ENCODE data around the gene C20orf173. TPM values are rescaled to one million over a fixed set of nuclear protein-coding genes. Genes with fewer than 3 reads are reported as not detected.

C20orf173 gene
- total RNA-seq, 1 donor from 2014 or later, result not detected

GRCh38 chr20:35508493-35509218 is 20.8 kb downstream of the C20orf173 start:
- no peak for ATAC-seq

GRCh38 chr20:35506872-35507638 is 22.4 kb downstream of the C20orf173 start:
- intact Hi-C loops (cut with DNase I), result no loop called here
- ATAC-seq, result no peak
- TF ChIP-seq, protein P1, sequence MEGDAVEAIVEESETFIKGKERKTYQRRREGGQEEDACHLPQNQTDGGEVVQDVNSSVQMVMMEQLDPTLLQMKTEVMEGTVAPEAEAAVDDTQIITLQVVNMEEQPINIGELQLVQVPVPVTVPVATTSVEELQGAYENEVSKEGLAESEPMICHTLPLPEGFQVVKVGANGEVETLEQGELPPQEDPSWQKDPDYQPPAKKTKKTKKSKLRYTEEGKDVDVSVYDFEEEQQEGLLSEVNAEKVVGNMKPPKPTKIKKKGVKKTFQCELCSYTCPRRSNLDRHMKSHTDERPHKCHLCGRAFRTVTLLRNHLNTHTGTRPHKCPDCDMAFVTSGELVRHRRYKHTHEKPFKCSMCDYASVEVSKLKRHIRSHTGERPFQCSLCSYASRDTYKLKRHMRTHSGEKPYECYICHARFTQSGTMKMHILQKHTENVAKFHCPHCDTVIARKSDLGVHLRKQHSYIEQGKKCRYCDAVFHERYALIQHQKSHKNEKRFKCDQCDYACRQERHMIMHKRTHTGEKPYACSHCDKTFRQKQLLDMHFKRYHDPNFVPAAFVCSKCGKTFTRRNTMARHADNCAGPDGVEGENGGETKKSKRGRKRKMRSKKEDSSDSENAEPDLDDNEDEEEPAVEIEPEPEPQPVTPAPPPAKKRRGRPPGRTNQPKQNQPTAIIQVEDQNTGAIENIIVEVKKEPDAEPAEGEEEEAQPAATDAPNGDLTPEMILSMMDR (IDR thresholded peaks at IDR 0.05), result no peak
- Histone ChIP-seq H3K4me3 (no peak overlapping the region), H3K36me3 (peaks cover 92% of the 10 kb centered on the region), H3K9me3 (no peaks in the 10 kb centered on the region), H3K27me3 (no peaks in the 10 kb centered on the region), H3K27ac (no peak overlapping the region), H3K4me1 (no peaks in the 10 kb centered on the region)
- DNase-seq, result no peak

More at GRCh38 chr20:35508493-35509218, 20.8 kb downstream of the C20orf173 start:
- peaks cover 88% of the 10 kb centered on the region for H3K36me3 ChIP-seq
- H3K9me3 ChIP-seq, result no peaks in the 10 kb centered on the region
- H3K4me3 ChIP-seq, result no peak overlapping the region
- H3K27me3 ChIP-seq, result no peaks in the 10 kb centered on the region
- DNase-seq, result no peak
- intact Hi-C loops (cut with DNase I), result no loop called here
- H3K27ac ChIP-seq, result no peak overlapping the region
- no peaks in the 10 kb centered on the region for H3K4me1 ChIP-seq
- TF ChIP-seq, protein P1 (IDR thresholded peaks at IDR 0.05), result no peak

GRCh38 chr20:35506179-35506578 is 23.3 kb downstream of the C20orf173 start:
- Histone ChIP-seq H3K4me1 (no peaks in the 10 kb centered on the region), H3K27me3 (no peaks in the 10 kb centered on the region), H3K9me3 (no peaks in the 10 kb centered on the region), H3K27ac (no peak overlapping the region), H3K4me3 (no peak overlapping the region), H3K36me3 (peaks cover 91% of the 10 kb centered on the region)
- DNase-seq (no peak), ATAC-seq (no peak)
- TF ChIP-seq, protein P1 (IDR thresholded peaks at IDR 0.05), result no peak
- intact Hi-C loops (cut with DNase I), result no loop called here

DNA sequence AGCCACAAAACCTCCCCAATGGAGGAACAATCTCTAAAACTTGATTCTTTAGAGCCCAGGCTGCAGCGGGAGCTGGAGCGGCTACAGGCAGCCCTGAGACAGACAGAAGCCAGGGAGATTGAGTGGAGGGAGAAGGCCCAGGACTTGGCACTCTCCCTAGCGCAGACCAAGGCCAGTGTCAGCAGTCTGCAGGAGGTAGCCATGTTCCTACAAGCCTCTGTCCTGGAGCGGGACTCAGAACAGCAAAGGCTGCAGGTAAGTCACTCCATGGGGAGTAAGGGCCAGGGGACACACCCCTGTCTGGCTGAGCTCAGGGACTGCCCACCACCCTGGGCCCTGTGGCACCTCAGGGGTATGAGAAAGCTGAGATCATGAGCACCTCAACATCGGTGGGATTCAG is 24.7 kb downstream of the C20orf173 start:
- H3K36me3 ChIP-seq, result peaks cover 89% of the 10 kb centered on the region
- H3K4me3 ChIP-seq, result no peak overlapping the region
- intact Hi-C loops (cut with DNase I), result no loop called here

GRCh38 chr20:35503841-35504561 is 25.5 kb downstream of the C20orf173 start:
- DNase-seq, result no peak
- no peaks in the 10 kb centered on the region for H3K4me1 ChIP-seq
- TF ChIP-seq, protein P1 (IDR thresholded peaks at IDR 0.05), result no peak
- no peak overlapping the region for H3K27ac ChIP-seq
- no peak overlapping the region for H3K4me3 ChIP-seq
- H3K27me3 ChIP-seq, result no peaks in the 10 kb centered on the region
- no peaks in the 10 kb centered on the region for H3K9me3 ChIP-seq
- intact Hi-C loops (cut with DNase I), result no loop called here
- ATAC-seq, result no peak
- H3K36me3 ChIP-seq, result peaks cover 89% of the 10 kb centered on the region

More for the DNA sequence above, 24.7 kb downstream of the C20orf173 start:
- DNase-seq (no peak), ATAC-seq (no peak)
- H3K9me3 ChIP-seq, result no peaks in the 10 kb centered on the region
- TF ChIP-seq, protein P1 (IDR thresholded peaks at IDR 0.05), result no peak
- no peaks in the 10 kb centered on the region for H3K27me3 ChIP-seq
- no peak overlapping the region for H3K27ac ChIP-seq
- H3K4me1 ChIP-seq, result no peaks in the 10 kb centered on the region
